ENCODE data around the gene TSPAN31.

TSPAN31 gene

GRCh38 chr12:57751788-57752667, 7.2 kb downstream of the TSPAN31 start, which contains the start of gene CDK4:
Gene CDK4, minus strand, starts transcription at chr12:57752310. Its CDS starts 593 bp downstream, at chr12:57751717.
- in situ Hi-C loops (cut with MboI; ENCODE audit: low sequenced_read_pairs): no loop called here

- in situ Hi-C loops (cut with MboI; ENCODE audit: low sequenced_read_pairs): no loop called here
Measured at GRCh38 chr12:57752668-57753000, 7.8 kb downstream of the TSPAN31 start.

DNA sequence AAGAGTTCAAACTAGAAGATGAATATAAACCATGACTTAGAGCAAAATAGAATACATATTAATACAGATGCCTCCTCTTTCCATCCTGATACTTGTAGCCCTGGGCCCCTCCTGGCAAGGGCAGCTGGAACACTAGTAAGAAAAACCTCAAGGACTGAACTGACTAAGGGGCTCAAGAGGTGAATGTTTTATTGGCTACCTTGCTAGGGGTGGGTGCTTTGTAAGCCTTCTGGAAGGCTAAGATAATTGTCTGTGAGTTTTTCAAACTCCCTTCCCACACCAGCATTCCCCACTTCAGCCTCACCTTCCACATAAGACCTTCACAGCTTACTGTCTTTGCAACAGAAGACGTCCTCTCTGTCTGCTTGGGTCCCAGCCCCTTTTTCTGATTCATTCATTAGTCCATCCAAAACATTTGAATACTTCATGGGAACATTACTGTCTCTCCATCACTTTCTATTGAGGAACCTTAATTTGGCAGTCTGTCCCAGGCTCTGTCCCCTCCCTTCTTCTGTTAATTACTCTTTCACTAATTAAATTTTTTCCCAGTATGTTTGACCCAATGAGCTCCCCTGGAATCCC, 9.0 kb downstream of the TSPAN31 start:
- in situ Hi-C loops (cut with MboI; ENCODE audit: low sequenced_read_pairs): no loop called here

GRCh38 chr12:57754411-57755193, 9.8 kb downstream of the TSPAN31 start, which contains the start of gene MARCHF9:
Gene MARCHF9, plus strand, starts transcription at chr12:57755103. Its CDS starts 426 bp downstream, at chr12:57755529.
- in situ Hi-C loops (cut with MboI; ENCODE audit: low sequenced_read_pairs): no loop called here

- in situ Hi-C loops (cut with MboI; ENCODE audit: low sequenced_read_pairs): no loop called here
Measured at GRCh38 chr12:57755194-57755453, 10.3 kb downstream of the TSPAN31 start.

DNA sequence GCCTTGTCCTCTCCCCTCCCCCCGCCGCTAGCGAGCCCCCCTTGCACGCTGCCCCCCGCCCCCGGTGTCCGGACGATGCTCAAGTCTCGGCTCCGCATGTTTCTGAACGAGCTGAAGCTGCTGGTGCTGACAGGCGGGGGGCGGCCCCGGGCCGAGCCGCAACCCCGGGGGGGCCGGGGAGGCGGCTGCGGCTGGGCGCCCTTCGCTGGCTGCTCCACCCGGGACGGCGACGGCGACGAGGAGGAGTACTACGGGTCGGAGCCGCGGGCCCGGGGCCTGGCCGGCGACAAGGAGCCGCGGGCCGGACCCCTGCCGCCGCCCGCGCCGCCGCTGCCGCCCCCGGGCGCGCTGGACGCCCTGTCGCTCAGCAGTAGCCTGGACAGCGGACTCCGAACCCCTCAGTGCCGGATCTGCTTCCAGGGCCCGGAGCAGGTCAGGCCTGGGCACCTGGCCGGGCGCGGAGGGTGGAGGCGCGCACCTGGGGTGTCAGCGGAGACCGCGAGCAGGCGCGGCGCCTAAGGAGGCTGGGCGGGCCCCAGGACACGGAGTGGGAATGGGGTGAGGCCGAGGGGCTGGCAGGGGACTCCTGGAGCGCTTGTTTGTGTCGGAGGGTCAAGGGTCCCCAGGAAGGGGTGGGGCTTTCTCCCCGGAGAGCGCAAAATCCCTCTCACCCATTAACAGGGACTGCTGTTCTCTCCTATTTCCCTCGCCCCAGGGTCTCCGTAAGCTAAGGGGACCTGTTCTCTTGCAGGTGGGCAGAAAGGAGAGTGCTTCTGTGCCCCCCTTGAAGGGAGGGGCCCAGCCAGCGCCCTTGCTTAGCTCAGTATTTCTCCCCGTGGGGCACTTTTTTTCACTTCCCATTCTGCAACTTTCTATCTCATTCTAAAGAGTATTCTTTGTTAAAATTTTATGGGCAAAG, 10.9 kb downstream of the TSPAN31 start:
- in situ Hi-C loops (cut with MboI; ENCODE audit: low sequenced_read_pairs): no loop called here

DNA sequence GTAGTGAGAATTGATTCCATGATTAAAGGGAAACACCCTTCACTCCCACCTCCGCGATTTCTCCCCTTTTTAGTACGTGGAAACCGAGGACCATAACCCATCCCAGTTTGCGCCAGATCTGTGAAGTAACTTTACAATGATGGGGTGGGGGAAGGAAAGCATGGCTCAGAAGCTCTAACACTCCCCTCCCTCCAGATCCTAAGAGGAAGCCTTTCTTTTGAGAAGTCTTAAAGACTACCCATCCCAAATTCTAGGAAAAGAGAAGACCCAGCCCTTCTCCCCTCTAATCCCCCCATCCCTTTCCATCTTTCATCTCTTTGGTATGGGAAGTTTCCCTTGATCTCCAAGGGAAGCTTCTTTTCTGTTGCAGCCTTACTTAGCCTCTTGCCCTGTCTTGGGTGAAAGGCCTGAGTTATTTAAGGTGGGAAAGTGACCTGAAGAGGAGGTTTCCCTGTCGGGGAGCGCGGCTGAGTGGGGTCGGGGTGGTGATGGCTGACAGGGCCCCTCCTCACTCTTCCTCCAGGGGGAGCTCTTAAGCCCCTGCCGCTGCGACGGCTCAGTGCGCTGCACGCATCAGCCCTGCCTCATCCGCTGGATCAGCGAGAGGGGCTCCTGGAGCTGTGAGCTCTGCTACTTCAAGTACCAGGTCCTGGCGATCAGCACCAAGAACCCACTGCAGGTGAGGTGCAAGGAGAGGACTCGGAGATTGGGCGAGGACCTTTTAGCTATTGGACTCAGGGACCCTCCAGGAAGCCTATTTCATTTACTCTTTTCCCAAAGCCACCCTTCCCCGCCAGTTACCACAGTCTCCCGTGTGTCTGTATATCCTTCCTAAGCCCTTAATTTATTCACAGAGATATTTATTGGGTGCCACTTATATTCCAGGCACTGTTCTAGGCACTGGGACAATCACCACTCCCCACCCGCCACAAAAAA, 11.8 kb downstream of the TSPAN31 start:
- in situ Hi-C loops (cut with MboI; ENCODE audit: low sequenced_read_pairs): no loop called here

GRCh38 chr12:57757771-57758170, 12.9 kb downstream of the TSPAN31 start:
- in situ Hi-C loops (cut with MboI; ENCODE audit: low sequenced_read_pairs): no loop called here

DNA sequence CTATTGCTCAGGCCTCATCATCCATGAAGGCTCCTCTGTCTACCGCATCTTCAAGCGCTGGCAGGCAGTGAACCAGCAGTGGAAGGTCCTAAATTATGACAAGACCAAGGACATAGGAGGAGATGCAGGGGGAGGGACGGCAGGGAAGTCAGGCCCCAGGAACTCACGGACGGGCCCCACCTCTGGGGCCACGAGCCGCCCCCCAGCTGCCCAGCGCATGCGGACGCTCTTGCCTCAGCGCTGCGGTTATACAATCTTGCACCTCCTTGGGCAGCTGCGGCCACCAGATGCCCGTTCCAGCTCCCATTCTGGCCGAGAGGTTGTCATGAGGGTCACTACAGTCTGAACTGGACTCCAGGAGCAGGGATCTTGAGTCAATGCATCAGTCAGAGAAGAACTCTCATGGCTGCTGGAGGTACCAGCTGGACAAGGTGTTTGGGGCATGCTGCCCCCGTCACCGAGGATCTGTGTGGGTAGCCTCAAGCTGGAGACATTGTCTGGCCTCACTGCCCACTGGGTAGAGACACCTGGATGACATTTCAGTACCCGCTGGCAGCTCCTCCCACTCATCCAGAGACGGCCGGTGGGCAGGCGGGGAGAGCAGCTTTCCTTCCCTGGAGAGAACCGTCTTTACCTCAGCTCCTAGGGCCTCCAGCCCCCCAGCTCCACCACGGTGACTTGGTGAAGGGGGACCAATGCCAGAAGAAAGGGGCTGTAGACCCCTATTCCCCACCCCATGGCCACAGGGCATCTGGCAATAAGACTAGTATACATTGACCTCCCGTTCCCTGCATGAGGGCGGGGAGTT, 13.9 kb downstream of the TSPAN31 start:
- in situ Hi-C loops (cut with MboI; ENCODE audit: low sequenced_read_pairs): no loop called here

GRCh38 chr12:57759360-57759980, 14.6 kb downstream of the TSPAN31 start:
- in situ Hi-C loops (cut with MboI; ENCODE audit: low sequenced_read_pairs): no loop called here

GRCh38 chr12:57760347-57760982, 15.6 kb downstream of the TSPAN31 start:
- in situ Hi-C loops (cut with MboI; ENCODE audit: low sequenced_read_pairs): no loop called here

DNA sequence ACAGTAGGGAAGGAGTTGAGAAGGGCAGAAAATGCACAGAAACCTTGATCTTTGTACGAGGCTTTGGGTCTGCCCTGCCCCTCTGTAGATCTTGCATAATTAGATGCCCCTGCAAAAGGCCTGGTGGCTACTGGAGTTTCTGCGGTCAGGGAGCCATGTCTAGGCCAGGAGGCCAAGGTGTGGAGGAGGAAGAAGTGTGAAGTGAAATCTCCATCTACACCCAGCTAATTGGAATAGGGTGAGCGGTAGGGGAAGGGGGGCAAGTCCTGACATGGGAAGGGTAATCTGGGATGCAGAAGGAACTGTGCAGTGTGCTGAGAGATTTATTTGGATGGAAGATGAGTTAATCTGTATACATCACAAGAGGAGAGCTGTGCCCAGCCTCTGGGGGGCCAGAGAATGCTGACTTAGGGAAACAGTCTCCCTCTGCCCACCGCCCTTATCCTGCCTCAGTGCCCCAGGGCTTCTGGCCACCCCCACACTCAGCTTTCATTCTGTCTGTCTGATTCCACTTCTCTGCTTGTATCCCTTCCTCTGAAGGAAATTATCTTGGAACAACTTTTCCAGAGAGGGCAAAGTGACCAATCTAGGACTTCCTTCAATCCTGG, 16.7 kb downstream of the TSPAN31 start:
- in situ Hi-C loops (cut with MboI; ENCODE audit: low sequenced_read_pairs): no loop called here

GRCh38 chr12:57762463-57762862, 17.6 kb downstream of the TSPAN31 start:
- in situ Hi-C loops (cut with MboI; ENCODE audit: low sequenced_read_pairs): no loop called here

DNA sequence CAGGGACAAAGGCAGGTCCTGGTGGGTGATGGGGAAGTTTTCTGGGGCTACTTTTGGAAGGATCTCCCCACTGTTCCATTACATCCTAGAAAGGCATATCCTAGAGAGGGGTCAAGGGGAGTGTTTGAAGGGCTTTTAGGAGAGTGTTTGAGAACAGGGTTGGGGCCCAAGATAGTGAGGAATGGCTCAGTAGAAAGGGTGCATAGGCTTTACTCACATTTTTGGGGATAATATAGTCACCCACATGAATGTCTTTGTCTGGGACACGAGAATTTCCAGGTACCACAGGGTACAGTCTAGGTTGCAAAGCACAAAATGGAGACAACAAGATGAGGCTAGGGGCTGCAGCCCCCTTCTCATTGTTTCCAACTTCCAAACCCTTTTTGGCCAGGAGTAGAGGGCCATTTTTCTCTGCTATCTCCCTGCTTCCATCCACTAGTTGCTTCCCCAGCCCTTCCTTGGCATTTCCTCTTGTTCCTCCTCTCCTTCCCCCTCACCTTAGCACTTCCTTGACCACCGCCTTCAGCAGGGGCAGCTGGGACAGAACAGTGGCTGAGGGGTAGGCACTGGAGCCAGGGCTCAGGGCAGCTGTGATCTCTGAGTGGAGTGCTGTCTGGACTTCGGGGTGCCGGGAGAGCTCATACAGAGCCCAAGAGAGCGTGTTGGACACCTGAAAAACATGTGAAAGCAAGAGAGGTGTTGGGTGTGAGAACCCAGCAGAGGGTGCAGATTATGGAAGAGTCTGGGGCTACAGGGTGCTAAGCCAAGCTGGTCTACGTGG, 19.2 kb downstream of the TSPAN31 start:
- in situ Hi-C loops (cut with MboI; ENCODE audit: low sequenced_read_pairs): no loop called here

DNA sequence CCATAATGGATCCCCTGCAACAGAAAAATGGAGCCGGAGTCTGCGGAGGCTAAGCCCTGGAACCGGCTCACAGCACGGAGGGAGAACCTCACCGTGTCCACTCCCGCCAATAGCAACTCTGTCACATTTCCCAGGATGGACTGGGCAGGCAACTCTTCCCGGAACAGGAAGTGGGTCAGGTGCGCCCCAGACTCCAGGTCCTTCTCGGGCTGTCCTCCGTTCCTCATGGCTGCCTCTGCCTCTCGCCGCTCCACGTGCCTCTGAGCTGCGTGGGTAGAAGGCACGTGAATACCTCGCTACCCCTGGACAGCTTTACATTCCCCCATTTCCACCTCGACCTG, 19.8 kb downstream of the TSPAN31 start:
- in situ Hi-C loops (cut with MboI; ENCODE audit: low sequenced_read_pairs): no loop called here

DNA sequence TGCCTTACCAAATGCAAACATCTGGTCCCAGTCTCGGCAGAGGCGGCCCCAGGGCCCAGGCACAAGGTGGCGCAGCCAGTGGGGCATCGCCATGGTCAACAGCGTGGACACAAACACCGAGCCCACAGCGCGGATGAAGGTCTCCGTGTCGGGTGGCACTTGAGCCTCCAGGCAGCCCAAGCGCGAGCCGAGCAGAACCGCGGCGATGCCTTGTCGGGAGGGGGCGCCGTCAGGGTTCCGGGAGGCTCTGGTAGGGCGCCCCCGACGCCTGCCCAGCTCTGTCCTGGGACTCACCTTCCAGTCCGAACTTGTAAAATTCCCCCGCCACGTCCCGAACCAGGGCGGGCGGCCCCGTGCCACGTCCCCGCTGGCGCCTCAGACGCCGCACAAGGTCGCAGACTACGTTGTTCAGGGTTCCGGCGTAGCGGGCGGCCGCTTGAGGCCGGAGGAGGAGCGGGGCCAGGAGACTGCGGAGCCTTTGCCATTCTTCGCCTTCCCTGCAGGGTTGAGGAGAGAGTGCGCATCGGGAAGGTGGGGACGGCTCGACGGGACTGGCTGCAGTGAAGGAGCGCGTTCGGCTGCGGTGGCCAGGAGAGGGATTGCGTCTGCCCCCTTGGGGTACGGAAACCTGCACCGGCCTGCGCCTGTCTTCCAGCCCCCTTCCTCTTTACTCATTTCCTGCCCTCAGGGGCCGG, 20.3 kb downstream of the TSPAN31 start:
- in situ Hi-C loops (cut with MboI; ENCODE audit: low sequenced_read_pairs): no loop called here

Data from HL-60/S4 treated with retinoic acid at 250 ng/mL for 4 days and 3 days (cell line).